ENCODE measurements around the gene IGFN1.

IGFN1 gene

GRCh38 chr1:201163707-201164106, 26.9 kb upstream of the IGFN1 start:
- Histone ChIP-seq H3K36me3 (ENCODE audit: control insufficient read depth, low read length) (no peaks in the 10 kb centered on the region), H3K4me2 (ENCODE audit: low read length) (no peak overlapping the region), H3K4me3 (ENCODE audit: low read length) (no peak overlapping the region), H3K9me2 (replicated peaks; ENCODE audit: control insufficient read depth, low read length) (no peaks in the 10 kb centered on the region), H3F3A (ENCODE audit: control insufficient read depth, insufficient read depth) (no peaks in the 10 kb centered on the region), H3K4me1 (ENCODE audit: control insufficient read depth, low read length) (no peaks in the 10 kb centered on the region), H3K9me3 (ENCODE audit: control insufficient read depth, insufficient read depth, low read length) (no peaks in the 10 kb centered on the region), H4K20me1 (ENCODE audit: control insufficient read depth, insufficient read depth, low read depth, low read length) (no peaks in the 10 kb centered on the region), H3K79me2 (ENCODE audit: control insufficient read depth, low read length) (no peaks in the 10 kb centered on the region), H3K27me3 (ENCODE audit: control insufficient read depth, low read length) (peaks cover 28% of the 10 kb centered on the region), H3K27ac (ENCODE audit: low read depth, low read length) (no peak overlapping the region)
- no peak for TF ChIP-seq EZH2phosphoT487 (IDR thresholded peaks at IDR 0.05; ENCODE audit: borderline replicate concordance, low read length)
- TF ChIP-seq, protein P1, sequence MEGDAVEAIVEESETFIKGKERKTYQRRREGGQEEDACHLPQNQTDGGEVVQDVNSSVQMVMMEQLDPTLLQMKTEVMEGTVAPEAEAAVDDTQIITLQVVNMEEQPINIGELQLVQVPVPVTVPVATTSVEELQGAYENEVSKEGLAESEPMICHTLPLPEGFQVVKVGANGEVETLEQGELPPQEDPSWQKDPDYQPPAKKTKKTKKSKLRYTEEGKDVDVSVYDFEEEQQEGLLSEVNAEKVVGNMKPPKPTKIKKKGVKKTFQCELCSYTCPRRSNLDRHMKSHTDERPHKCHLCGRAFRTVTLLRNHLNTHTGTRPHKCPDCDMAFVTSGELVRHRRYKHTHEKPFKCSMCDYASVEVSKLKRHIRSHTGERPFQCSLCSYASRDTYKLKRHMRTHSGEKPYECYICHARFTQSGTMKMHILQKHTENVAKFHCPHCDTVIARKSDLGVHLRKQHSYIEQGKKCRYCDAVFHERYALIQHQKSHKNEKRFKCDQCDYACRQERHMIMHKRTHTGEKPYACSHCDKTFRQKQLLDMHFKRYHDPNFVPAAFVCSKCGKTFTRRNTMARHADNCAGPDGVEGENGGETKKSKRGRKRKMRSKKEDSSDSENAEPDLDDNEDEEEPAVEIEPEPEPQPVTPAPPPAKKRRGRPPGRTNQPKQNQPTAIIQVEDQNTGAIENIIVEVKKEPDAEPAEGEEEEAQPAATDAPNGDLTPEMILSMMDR (IDR thresholded peaks at IDR 0.05; ENCODE audit: low read depth, low read length, poor library complexity, severe bottlenecking): no peak

- H3K4me3 ChIP-seq (ENCODE audit: low read length): no peak overlapping the region
- no peaks in the 10 kb centered on the region for H3K4me1 ChIP-seq (ENCODE audit: control insufficient read depth, low read length)
- H3F3A ChIP-seq (ENCODE audit: control insufficient read depth, insufficient read depth): no peaks in the 10 kb centered on the region
- peaks cover 29% of the 10 kb centered on the region for H3K27me3 ChIP-seq (ENCODE audit: control insufficient read depth, low read length)
- H3K4me2 ChIP-seq (ENCODE audit: low read length): no peak overlapping the region
- no peaks in the 10 kb centered on the region for H3K9me3 ChIP-seq (ENCODE audit: control insufficient read depth, insufficient read depth, low read length)
- H4K20me1 ChIP-seq (ENCODE audit: control insufficient read depth, insufficient read depth, low read depth, low read length): no peaks in the 10 kb centered on the region
- no peaks in the 10 kb centered on the region for H3K9me2 ChIP-seq (replicated peaks; ENCODE audit: control insufficient read depth, low read length)
- no peak overlapping the region for H3K27ac ChIP-seq (ENCODE audit: low read depth, low read length)
- TF ChIP-seq, protein P1 (IDR thresholded peaks at IDR 0.05; ENCODE audit: low read depth, low read length, poor library complexity, severe bottlenecking): no peak
- no peak for TF ChIP-seq EZH2phosphoT487 (IDR thresholded peaks at IDR 0.05; ENCODE audit: borderline replicate concordance, low read length)
- no peaks in the 10 kb centered on the region for H3K36me3 ChIP-seq (ENCODE audit: control insufficient read depth, low read length)
- H3K79me2 ChIP-seq (ENCODE audit: control insufficient read depth, low read length): no peaks in the 10 kb centered on the region
These were observed 26.0 kb upstream of the IGFN1 start for GRCh38 chr1:201164645-201165044.

- H3K9me2 ChIP-seq (replicated peaks; ENCODE audit: control insufficient read depth, low read length): no peaks in the 10 kb centered on the region
- peaks cover 47% of the 10 kb centered on the region for H3K27me3 ChIP-seq (ENCODE audit: control insufficient read depth, low read length)
- no peak overlapping the region for H3K27ac ChIP-seq (ENCODE audit: low read depth, low read length)
- no peak overlapping the region for H3K4me2 ChIP-seq (ENCODE audit: low read length)
- TF ChIP-seq EZH2phosphoT487 (IDR thresholded peaks at IDR 0.05; ENCODE audit: borderline replicate concordance, low read length): no peak
- TF ChIP-seq, protein P1 (IDR thresholded peaks at IDR 0.05; ENCODE audit: low read depth, low read length, poor library complexity, severe bottlenecking): no peak
- no peaks in the 10 kb centered on the region for H3F3A ChIP-seq (ENCODE audit: control insufficient read depth, insufficient read depth)
- no peaks in the 10 kb centered on the region for H3K36me3 ChIP-seq (ENCODE audit: control insufficient read depth, low read length)
- peaks cover 10% of the 10 kb centered on the region; the same call in 1 of the 2 replicates for H3K4me1 ChIP-seq (ENCODE audit: control insufficient read depth, low read length)
- no peaks in the 10 kb centered on the region for H3K79me2 ChIP-seq (ENCODE audit: control insufficient read depth, low read length)
- no peak overlapping the region for H3K4me3 ChIP-seq (ENCODE audit: low read length)
- H3K9me3 ChIP-seq (ENCODE audit: control insufficient read depth, insufficient read depth, low read length): no peaks in the 10 kb centered on the region
- no peaks in the 10 kb centered on the region for H4K20me1 ChIP-seq (ENCODE audit: control insufficient read depth, insufficient read depth, low read depth, low read length)
These were observed 23.3 kb upstream of the IGFN1 start for GRCh38 chr1:201167041-201167991.
